Activated CD4-positive, alpha-beta T cell treated with anti-CD3 and anti-CD28 coated beads, Interleukin-2, amount 10 ng/mL, durations not matched to agents 7 days and 5 days (primary cell): ENCODE results near the gene ECT2L. TPM values are rescaled to one million over a fixed set of nuclear protein-coding genes. Genes with fewer than 3 reads are reported as not detected.

Experiments used
- CTCF ChIA-PET: fragments of 350-600 bp; sonication (Branson Sonifier 250); formaldehyde crosslinking; loops from one replicate; lab custom pipeline; 2021; ENCODE audit warnings: antibody characterized with exemption; lab: Charles Lee
- POLR2A ChIA-PET: fragments of 350-600 bp; sonication (Branson Sonifier 250); formaldehyde crosslinking; loops from one replicate; lab custom pipeline; 2021; ENCODE audit warnings: antibody characterized with exemption; lab: Charles Lee
- DNase-seq: peaks from one replicate; pipeline ENCODE4 v3.0.0-alpha.2; 2020
- H3K27ac Mint-ChIP-seq: one replicate; pipeline ENCODE4 v1.8.0; 2021; ENCODE audit warnings: mild to moderate bottlenecking, moderate library complexity, mixed read lengths
- H3K27me3 Mint-ChIP-seq: one replicate; pipeline ENCODE4 v1.8.0; 2021; ENCODE audit warnings: mixed read lengths
- H3K36me3 Mint-ChIP-seq: one replicate; pipeline ENCODE4 v1.8.0; 2021; ENCODE audit warnings: low read depth, mixed read lengths
- H3K4me1 Mint-ChIP-seq: one replicate; pipeline ENCODE4 v1.8.0; 2021; ENCODE audit warnings: mixed read lengths
- H3K4me3 Mint-ChIP-seq: one replicate; pipeline ENCODE4 v1.8.0; 2021; ENCODE audit warnings: mild to moderate bottlenecking, moderate library complexity, mixed read lengths
- H3K9me3 Mint-ChIP-seq: one replicate; pipeline ENCODE4 v1.8.0; 2021; ENCODE audit warnings: mixed read lengths
- total RNA-seq, 2 experiments: library from RNA; stranded (reverse); gene quantifications; one replicate each; pipeline ENCODE4 v1.2.3, GENCODE V29; 2021

The ECT2L gene
- total RNA-seq, 2 experiments from 2014 or later: not detected

DNA sequence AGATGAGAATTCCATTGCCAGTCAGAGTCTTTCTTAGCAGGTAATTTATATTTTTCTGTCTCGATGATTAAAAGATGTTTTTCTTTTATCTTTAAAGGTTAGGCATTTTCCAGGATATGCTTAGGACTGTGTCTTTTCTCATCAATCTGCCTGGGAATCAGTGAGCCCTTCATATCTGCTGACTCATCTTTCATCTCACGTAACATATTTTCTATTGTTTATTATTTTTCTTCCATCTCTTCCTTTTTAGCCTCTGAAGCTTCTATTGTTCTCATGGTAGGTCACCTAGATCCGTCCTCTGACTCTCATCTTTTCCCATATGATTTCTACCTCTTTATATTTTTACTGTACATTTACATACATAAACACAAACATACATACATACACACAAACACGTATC is 13.6 kb upstream of the ECT2L start:
- POLR2A ChIA-PET: no interaction called here
- CTCF ChIA-PET: interaction anchor here (1.0 to 1.4 kb wide), 2 partner anchors 9 to 143 kb away, joined by 3 to 4 read pairs; partner anchors contain the start of gene CCDC28A
- no peaks in the 10 kb centered on the region for H3K9me3 Mint-ChIP-seq
- H3K4me3 Mint-ChIP-seq: no peak overlapping the region
- peaks cover 11% of the 10 kb centered on the region for H3K36me3 Mint-ChIP-seq
- no peak for DNase-seq
- H3K27me3 Mint-ChIP-seq: no peaks in the 10 kb centered on the region
- H3K4me1 Mint-ChIP-seq: peaks cover 5% of the 10 kb centered on the region
- H3K27ac Mint-ChIP-seq: no peak overlapping the region

DNA sequence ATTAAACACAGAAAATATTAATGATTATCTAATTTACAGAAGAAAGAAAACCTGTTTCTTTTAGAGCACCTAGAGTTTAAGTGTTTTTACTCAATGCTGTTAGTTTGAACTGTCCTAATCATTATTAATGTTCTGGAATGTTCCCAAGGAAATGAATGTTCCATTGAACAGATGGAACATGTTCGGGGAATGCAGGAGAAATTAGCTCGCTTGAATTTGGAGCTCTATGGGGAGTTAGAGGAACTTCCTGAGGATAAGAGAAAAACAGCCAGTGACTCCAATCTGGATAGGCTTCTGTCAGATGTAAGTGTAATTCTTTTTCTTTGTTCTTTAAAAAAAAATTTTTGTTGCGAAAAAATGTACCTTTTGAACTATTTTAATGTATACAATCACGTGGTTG is 10.8 kb upstream of the ECT2L start:
- ChIA-PET CTCF (interaction anchor here (2.5 kb wide), 1 partner anchor 11 kb away, joined by 6 read pairs; the partner anchor contains the start of gene CCDC28A), POLR2A (no interaction called here)
- Mint-ChIP-seq H3K4me3 (no peak overlapping the region), H3K27me3 (no peaks in the 10 kb centered on the region), H3K4me1 (peaks cover 5% of the 10 kb centered on the region), H3K36me3 (peaks cover 13% of the 10 kb centered on the region), H3K27ac (no peak overlapping the region), H3K9me3 (no peaks in the 10 kb centered on the region)
- no peak for DNase-seq

DNA sequence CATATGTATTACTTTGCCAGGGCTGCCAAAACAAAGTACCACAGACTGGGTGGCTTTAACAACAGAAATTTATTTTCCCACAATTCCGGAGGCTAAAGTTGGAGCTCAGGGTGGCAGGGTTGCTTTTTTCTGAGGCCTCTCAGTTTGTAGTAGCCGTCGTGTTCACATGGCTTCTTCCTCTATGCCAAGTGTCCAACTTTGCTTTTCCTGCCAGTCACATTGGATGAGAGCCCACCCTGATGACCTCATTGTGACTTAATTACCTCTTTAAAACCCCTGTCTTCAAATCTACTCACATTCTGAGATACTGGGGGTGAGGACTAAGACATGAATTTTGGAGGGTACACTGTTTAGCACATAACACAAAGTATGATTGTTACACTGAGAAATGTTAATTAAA is 9.9 kb upstream of the ECT2L start:
- Mint-ChIP-seq H3K27ac (no peak overlapping the region), H3K27me3 (no peaks in the 10 kb centered on the region), H3K36me3 (peaks cover 14% of the 10 kb centered on the region), H3K4me3 (no peak overlapping the region), H3K4me1 (peaks cover 5% of the 10 kb centered on the region), H3K9me3 (no peaks in the 10 kb centered on the region)
- ChIA-PET POLR2A (no interaction called here), CTCF (interaction anchor here (2.5 kb wide), 1 partner anchor 12 kb away, joined by 6 read pairs; the partner anchor contains the start of gene CCDC28A)
- no peak for DNase-seq

DNA sequence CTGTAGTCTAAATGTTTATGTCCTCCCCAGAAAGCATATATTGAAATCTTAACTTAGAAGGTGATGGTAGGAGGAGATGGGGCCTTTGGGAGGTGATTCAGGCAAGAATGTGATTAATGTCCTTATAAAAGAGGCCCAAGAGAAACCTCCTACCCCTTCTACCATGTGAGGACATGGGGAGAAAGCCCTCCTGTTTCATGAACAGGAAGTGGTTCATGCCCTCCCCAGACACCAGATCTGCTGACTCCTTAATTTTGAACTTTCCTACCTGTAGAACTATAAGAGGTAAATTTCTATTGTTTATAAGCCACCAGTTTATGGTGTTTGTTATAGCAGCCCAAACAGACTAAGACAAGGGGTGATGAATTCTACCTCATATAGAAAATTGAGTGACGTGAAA is 8.7 kb upstream of the ECT2L start:
- Mint-ChIP-seq H3K36me3 (peaks cover 18% of the 10 kb centered on the region), H3K27ac (no peak overlapping the region), H3K9me3 (no peaks in the 10 kb centered on the region), H3K4me1 (peaks cover 5% of the 10 kb centered on the region), H3K4me3 (no peak overlapping the region), H3K27me3 (no peaks in the 10 kb centered on the region)
- CTCF ChIA-PET: interaction anchor here (0.6 kb wide), 1 partner anchor 471 kb away, joined by 4 read pairs; no protein-coding TSS in a partner anchor
- POLR2A ChIA-PET: no interaction called here
- DNase-seq: no peak

DNA sequence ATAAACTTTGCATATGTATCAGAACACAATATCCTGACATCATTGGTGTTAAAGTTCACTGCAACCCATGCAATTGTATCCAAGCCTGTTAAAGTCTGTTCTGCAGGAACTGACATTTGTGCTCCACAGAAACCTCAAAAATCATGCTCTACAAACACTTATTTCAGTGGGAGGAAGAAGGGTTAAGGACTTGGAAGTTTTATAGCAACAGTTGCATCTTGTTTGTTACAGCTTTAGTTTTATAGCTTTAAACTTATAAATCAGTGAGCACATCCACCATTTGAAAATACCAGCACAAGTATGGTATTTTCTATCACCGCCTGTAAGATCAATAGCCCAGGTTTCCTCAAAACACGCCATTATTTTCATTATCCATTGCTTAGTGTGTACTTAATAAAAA is 884 bp downstream of the ECT2L start:
- H3K36me3 Mint-ChIP-seq: peaks cover 1% of the 10 kb centered on the region
- no peaks in the 10 kb centered on the region for H3K4me1 Mint-ChIP-seq
- no peaks in the 10 kb centered on the region for H3K9me3 Mint-ChIP-seq
- no peak for DNase-seq
- ChIA-PET POLR2A (no interaction called here), CTCF (no interaction called here)
- no peak overlapping the region for H3K4me3 Mint-ChIP-seq
- no peak overlapping the region for H3K27ac Mint-ChIP-seq
- H3K27me3 Mint-ChIP-seq: peaks cover 11% of the 10 kb centered on the region

DNA sequence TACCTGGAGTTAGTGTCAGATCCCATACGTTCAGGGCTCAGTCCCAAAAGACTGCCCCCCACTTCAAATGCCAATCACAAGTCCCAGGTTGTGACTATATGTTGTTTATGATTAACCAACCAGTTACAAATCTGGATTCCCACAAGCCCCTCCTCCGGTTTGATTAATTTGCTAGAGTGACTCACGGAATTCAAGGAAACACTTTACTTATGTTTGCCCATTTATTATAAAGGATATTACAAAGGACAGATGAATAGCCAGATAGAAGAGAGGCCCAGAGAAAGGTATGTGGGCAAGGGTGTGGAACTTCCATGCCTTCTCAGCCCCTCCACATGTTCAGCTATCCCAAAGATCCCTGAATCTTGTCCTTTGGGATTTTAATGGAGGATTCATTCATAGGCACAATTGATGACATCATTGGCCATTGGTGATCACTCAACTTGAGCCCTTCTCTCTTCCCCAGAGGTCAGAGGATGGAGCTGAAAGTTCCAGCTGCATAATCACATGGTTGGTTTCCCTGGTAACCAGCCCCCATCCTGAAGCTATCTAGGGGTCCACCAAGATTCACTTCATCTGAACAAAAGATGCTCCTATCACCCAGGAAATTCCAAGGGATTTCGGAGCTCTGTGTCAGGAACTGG is 2.0 kb downstream of the ECT2L start:
- H3K36me3 Mint-ChIP-seq: no peaks in the 10 kb centered on the region
- H3K27ac Mint-ChIP-seq: no peak overlapping the region
- no peaks in the 10 kb centered on the region for H3K9me3 Mint-ChIP-seq
- CTCF ChIA-PET: no interaction called here
- H3K4me3 Mint-ChIP-seq: no peak overlapping the region
- POLR2A ChIA-PET: interaction anchor here (0.5 kb wide), 1 partner anchor 766 kb away, joined by 3 read pairs; no protein-coding TSS in a partner anchor
- no peak for DNase-seq
- peaks cover 11% of the 10 kb centered on the region for H3K27me3 Mint-ChIP-seq
- no peaks in the 10 kb centered on the region for H3K4me1 Mint-ChIP-seq

DNA sequence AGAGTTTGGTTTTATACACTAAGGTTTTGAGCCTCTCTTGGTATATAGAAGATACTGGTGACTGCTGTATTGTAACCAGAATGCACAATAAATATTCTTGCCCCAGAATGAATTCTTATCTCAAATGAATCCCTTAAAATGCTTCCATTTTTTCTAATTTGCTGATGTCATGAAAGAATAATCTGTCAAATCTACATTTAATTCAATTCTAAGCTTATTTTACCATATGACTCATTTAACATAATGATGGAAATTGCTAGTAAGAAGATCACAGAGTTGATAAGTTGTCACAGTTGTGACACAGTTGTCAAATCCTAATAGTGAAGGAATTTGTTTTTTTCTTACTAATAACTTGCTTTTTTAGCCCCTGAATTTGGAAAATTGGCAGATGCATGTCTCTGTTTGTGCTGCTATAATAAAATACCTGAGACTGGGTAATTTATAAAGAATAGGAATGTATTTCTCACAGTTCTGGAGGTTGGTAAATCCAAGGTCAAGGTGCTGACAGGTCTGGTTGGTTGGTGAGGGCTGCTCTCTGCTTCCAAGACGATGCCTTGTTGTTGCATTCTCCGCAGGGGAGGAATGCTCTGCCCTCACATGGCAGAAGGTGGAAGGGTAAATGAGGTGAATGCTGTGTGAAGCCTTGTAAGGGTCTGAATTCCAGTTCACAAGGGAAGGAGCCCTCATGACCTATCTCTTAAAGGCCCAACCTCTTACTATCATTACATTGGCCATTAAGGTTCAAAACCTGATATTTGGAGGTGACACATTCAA is 4.7 kb downstream of the ECT2L start:
- H3K36me3 Mint-ChIP-seq: no peaks in the 10 kb centered on the region
- H3K4me3 Mint-ChIP-seq: no peak overlapping the region
- no peak overlapping the region for H3K27ac Mint-ChIP-seq
- no peaks in the 10 kb centered on the region for H3K4me1 Mint-ChIP-seq
- no peaks in the 10 kb centered on the region for H3K9me3 Mint-ChIP-seq
- DNase-seq: no peak
- H3K27me3 Mint-ChIP-seq: peaks cover 17% of the 10 kb centered on the region
- CTCF ChIA-PET: no interaction called here
- POLR2A ChIA-PET: no interaction called here

DNA sequence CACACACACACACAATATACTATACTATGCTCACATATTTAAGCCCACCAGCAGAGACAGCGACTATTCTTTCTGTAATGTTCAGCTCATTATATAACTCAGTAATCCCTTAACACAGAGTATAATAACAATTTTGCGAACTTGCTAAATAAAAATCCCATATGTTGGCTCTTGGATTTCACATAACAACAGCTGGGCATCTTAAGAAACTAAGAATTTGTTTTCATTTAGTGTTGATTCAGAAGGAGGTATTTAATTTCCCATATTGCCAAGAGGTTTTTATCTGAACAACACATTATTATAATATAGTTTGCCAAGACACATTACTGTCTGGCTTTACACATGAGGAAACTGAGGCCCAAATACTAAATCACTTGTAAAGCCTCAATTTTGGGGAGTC is 7.4 kb downstream of the ECT2L start:
- H3K36me3 Mint-ChIP-seq: no peaks in the 10 kb centered on the region
- H3K4me3 Mint-ChIP-seq: no peak overlapping the region
- no peak for DNase-seq
- H3K4me1 Mint-ChIP-seq: no peaks in the 10 kb centered on the region
- H3K27ac Mint-ChIP-seq: no peak overlapping the region
- H3K27me3 Mint-ChIP-seq: peaks cover 12% of the 10 kb centered on the region
- no peaks in the 10 kb centered on the region for H3K9me3 Mint-ChIP-seq
- ChIA-PET POLR2A (no interaction called here), CTCF (interaction anchor here (0.9 to 1.3 kb wide), 2 partner anchors 13 to 14 kb away, joined by 3 read pairs; no protein-coding TSS in a partner anchor)

DNA sequence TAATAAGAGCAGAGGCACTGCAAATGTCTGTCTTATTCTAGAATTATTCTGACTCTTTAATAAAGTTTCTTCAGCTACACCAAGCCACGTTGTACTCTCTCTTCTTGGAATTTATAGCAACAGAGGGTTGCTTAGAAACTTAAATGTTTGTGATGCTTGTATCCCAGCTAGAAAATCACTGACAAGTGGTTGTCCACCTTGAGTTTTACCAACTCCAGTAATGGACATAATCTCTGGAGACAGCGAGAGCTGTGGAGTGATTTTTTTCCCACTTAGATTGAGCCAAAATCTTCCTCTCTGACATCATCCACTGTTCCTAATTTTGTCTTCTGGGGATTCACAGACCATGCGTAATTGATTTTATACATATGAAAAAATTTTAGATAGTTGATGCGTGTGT is 8.0 kb downstream of the ECT2L start:
- no peak for DNase-seq
- Mint-ChIP-seq H3K36me3 (no peaks in the 10 kb centered on the region), H3K27ac (no peak overlapping the region), H3K4me3 (no peak overlapping the region), H3K9me3 (no peaks in the 10 kb centered on the region), H3K27me3 (peaks cover 12% of the 10 kb centered on the region), H3K4me1 (no peaks in the 10 kb centered on the region)
- POLR2A ChIA-PET: no interaction called here
- CTCF ChIA-PET: interaction anchor here (0.9 to 1.3 kb wide), 2 partner anchors 12 to 13 kb away, joined by 3 read pairs; no protein-coding TSS in a partner anchor

DNA sequence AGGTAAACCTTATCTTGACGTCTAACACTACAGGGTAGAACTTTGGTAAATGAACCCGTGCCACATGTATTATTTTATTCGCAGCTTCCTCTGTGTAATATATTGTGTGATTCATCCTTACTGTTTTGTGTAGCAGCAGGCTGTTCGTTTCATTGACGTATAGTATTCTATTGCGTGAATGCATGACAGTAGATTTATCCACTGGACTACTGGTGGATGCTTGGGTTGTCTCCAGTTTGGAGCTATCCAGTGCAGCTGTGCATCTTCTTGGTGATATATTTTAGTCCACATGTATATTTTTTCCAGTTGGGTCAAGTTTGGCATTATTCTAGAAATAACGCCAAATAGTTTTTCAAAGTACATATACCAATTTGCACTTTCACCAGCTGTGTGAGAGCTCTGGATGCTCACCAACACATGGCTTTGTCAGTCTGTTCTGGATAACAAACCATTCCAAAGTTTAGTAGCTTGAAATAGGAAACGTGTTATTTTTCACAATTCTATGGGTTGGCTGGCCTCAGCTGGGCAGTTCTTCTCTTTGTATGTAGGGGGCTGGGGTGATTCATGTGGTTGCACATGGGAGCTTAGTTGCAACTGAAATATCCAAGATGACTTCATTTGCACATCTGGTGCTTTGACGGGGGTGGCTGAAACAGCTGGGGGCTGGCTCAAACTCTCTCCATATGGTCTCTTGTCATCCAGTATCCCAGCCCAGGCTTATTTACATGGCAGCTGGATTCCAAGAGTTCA is 9.3 kb downstream of the ECT2L start:
- H3K27me3 Mint-ChIP-seq: peaks cover 12% of the 10 kb centered on the region
- H3K27ac Mint-ChIP-seq: no peak overlapping the region
- H3K4me1 Mint-ChIP-seq: no peaks in the 10 kb centered on the region
- H3K9me3 Mint-ChIP-seq: no peaks in the 10 kb centered on the region
- no peak overlapping the region for H3K4me3 Mint-ChIP-seq
- ChIA-PET POLR2A (no interaction called here), CTCF (interaction anchor here (1.2 to 1.5 kb wide), 2 partner anchors 11 to 373 kb away, joined by 3 to 5 read pairs; no protein-coding TSS in a partner anchor)
- DNase-seq: no peak
- no peaks in the 10 kb centered on the region for H3K36me3 Mint-ChIP-seq

DNA sequence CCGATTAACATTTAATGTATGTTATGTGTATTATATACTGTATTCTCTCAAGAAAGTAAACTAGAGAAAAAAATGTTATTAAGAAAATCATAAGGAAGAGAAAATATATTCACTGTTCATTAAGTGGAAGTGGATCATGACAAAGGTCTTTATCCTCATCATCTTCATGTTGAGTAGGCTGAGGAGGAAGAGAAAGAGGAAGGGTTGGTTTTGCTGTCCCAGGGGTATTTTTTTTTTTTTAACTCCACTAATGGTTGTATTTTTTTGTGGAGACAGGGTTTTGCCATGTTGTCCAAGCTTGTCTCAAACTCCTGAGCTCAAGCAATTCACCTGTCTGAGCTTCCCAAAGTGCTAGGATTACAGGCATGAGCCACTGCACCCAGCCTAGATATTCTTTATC is 11.0 kb downstream of the ECT2L start:
- H3K36me3 Mint-ChIP-seq: no peaks in the 10 kb centered on the region
- H3K27ac Mint-ChIP-seq: no peak overlapping the region

DNA sequence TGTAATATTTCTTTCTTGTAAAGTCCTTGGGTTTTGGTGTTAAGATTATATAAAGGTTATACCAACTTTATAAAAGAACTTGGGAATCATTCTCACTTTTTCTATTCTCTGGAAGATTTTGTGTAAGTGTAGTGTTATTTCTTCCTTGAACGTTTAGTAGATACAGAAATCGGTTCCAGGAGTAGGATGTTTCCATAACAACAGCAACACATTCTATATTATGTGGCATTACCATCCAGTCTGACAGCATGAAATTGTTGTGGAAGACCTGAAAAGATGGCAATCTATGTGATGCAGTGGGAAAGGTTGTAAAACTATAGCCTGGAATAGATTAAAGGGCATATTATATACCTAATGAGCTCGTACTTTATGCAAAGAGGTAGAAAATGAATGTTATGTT is 13.8 kb downstream of the ECT2L start:
- POLR2A ChIA-PET: no interaction called here
- Mint-ChIP-seq H3K27me3 (peaks cover 12% of the 10 kb centered on the region), H3K4me1 (no peaks in the 10 kb centered on the region), H3K4me3 (no peak overlapping the region), H3K9me3 (no peaks in the 10 kb centered on the region), H3K36me3 (no peaks in the 10 kb centered on the region), H3K27ac (no peak overlapping the region)
- no peak for DNase-seq
- CTCF ChIA-PET: no interaction called here

More for the DNA sequence above, 11.0 kb downstream of the ECT2L start:
- Mint-ChIP-seq H3K9me3 (no peaks in the 10 kb centered on the region), H3K4me3 (no peak overlapping the region), H3K4me1 (no peaks in the 10 kb centered on the region), H3K27me3 (peaks cover 12% of the 10 kb centered on the region)
- ChIA-PET POLR2A (no interaction called here), CTCF (interaction anchor here (0.5 kb wide), 1 partner anchor 52 kb away, joined by 5 read pairs; no protein-coding TSS in a partner anchor)
- no peak for DNase-seq
